Iris pigment epithelial cell (primary cell): ENCODE measurements around the gene CPNE7.
A peak's percentile ranks its signal among the peaks of the same experiment; 100 is the strongest.

ENCODE experiments used
- DNase-seq: peaks from one replicate; pipeline ENCODE4 v3.0.0-alpha.2; 2011; ENCODE audit warnings: low read depth

Gene CPNE7

GRCh38 chr16:89575247-89576152 is at the start of gene CPNE7:
Gene CPNE7, plus strand, starts transcription at chr16:89575758. Its CDS starts 140 bp downstream, at chr16:89575898.
- no peak for DNase-seq

- DNase-seq: no peak
Measured at GRCh38 chr16:89529097-89529496, 46.5 kb upstream of the CPNE7 start.

GRCh38 chr16:89530401-89531381 is 44.9 kb upstream of the CPNE7 start:
- no peak for DNase-seq

- no peak for DNase-seq
Measured at GRCh38 chr16:89531821-89532526, 43.6 kb upstream of the CPNE7 start.

GRCh38 chr16:89534252-89534756 is 41.3 kb upstream of the CPNE7 start:
- DNase-seq: peak; percentile 93

GRCh38 chr16:89536371-89536770 is 39.2 kb upstream of the CPNE7 start:
- no peak for DNase-seq

GRCh38 chr16:89536886-89537548 is 38.5 kb upstream of the CPNE7 start:
- DNase-seq: peak; percentile 15

GRCh38 chr16:89537549-89537925 is 38.0 kb upstream of the CPNE7 start:
- DNase-seq: no peak

- DNase-seq: no peak
Measured at GRCh38 chr16:89538286-89538685, 37.3 kb upstream of the CPNE7 start.

- no peak for DNase-seq
Measured at GRCh38 chr16:89540557-89540956, 35.0 kb upstream of the CPNE7 start.

GRCh38 chr16:89541792-89542191 is 33.8 kb upstream of the CPNE7 start:
- no peak for DNase-seq

GRCh38 chr16:89544113-89544512 is 31.4 kb upstream of the CPNE7 start:
- no peak for DNase-seq

- no peak for DNase-seq
Measured at GRCh38 chr16:89544713-89545043, 30.9 kb upstream of the CPNE7 start.

- DNase-seq: no peak
Measured at GRCh38 chr16:89545044-89545830, 30.3 kb upstream of the CPNE7 start.

GRCh38 chr16:89545831-89546574 is 29.6 kb upstream of the CPNE7 start:
- no peak for DNase-seq

- no peak for DNase-seq
Measured at GRCh38 chr16:89546781-89547180, 28.8 kb upstream of the CPNE7 start.

- DNase-seq: no peak
Measured at GRCh38 chr16:89547291-89547690, 28.3 kb upstream of the CPNE7 start.

GRCh38 chr16:89547860-89548259 is 27.7 kb upstream of the CPNE7 start:
- DNase-seq: no peak

GRCh38 chr16:89548344-89549006 is 27.1 kb upstream of the CPNE7 start:
- no peak for DNase-seq
